NCI-H69 (cell line): ENCODE results near the gene KCNIP4.
"Not testable (repeated sequence)": the region's sequence is repeated elsewhere in the genome, so short reads cannot be mapped to it uniquely, and the experiment has no call there.

Experiments used
- DNase-seq: peaks from one replicate; lab custom pipeline; 2025; lab: John Stamatoyannopoulos, UW

The KCNIP4 gene

DNA sequence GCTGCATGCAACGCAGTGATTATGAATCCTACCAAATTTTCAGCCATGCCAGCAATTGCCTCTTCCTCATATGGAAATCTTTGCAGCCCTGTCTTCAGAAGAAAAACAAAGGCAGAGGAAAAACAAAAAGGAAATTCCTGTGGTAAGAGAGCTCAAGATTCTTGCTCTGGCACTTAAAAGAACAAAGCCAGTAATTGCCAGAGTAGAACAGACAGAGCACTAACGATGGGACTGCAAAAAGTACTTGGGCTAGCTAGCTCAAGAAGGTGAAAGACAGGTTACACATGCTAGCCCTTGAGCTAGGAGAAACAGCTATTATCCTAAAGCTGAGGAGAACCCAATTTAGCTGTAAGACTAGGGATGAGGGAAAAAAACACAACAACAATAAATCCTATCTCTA, 582.3 kb downstream of the KCNIP4 start:
- no peak for DNase-seq

DNA sequence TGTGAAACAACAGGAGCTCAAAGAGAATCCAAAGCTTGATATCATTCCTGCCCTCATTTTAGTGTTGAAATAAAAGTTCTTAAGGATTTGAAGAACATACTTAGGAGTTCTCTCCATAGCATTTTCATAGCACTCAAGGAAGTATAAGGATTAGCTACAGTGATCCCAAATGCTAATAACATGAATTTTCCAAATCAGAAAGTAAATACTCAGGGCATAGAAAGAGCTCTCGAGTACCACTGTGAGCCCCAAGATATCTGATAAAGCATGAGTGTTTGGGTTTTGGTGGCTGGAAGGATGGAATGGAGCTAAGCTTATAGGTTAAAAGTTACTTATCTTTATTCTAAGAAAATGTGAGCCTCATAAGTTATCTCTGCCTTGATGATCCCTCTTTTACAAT, 584.9 kb downstream of the KCNIP4 start:
- no peak for DNase-seq

DNA sequence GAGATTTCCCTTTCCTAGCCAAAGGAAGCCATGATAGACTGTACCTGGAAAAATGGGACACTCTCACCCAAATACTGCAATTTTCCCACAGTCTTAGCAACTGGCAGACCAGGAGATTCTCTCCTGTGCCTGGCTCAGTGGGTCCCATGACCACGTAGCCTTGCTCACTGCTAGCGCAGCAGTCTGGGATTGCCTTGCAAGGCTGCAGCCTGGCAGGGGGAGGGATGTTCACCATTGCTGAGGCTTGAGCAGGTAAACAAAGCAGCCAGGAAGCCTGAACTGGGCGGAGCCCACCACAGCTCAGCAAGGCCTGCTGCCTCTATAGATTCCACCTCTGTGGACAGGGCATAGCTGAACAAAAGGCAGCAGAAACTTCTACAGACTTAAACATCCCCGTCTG, 596.2 kb downstream of the KCNIP4 start:
- DNase-seq, result not testable (repeated sequence)

- DNase-seq, result no peak
Observed at GRCh38 chr4:21347142-21347541, 601.4 kb downstream of the KCNIP4 start.

DNA sequence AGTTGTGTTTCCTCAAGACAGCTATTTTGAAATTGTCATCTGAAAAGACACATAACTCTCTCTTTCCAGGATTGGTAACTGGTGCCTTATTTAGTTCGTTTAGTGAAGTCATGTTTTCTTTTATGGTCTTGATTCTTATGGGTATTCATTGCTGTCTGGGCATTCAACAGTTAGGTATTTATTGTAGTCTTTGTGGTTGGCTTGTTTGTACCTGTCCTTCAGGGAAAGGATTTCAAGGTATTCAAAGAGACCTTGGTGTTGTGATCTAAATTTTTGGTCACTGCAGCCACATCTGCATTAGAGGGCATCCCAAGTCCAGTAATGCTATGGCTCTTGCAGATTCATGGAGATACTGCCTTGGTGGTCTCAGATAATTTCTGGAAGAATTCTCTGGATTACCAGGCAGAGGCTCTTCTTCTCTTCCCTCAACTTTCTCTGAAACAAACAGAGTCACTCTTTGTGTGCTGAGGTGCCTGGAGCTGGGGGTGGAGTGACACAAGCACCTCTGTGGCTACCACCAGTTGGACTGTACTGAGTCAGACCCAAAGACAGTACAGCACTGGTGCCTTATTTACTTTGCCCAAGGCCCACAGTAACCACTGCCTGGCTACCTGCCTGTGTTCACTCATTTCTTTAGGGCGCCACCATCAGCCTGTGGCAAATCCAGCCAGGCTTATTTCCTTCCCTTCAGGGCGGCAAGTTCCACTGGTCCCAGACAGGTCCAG, 620.4 kb downstream of the KCNIP4 start:
- DNase-seq, result no peak

- no peak for DNase-seq
Observed at GRCh38 chr4:21320034-21320433, 628.5 kb downstream of the KCNIP4 start.

GRCh38 chr4:21307709-21308108, 640.9 kb downstream of the KCNIP4 start:
- DNase-seq, result no peak

GRCh38 chr4:21304540-21304887, 644.1 kb downstream of the KCNIP4 start:
- no peak for DNase-seq

DNA sequence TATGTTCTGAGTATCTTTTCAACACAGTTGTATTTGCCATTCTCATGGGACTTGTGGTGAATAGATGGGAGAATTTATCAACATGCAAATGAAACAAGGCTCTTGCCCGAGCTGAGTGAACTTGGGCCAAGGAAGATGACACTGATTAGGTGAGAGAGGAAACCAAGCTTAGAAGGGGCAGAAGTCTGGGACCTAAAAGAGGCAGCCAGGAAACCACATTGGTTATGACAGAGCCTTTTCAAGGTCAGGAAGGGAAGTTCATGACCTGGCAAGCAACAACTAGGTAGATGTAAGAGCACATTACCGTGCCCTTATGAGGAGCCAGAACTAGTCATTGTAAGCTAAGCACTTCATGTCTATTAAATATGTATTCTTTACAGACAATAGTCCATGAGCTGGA, 658.0 kb downstream of the KCNIP4 start:
- no peak for DNase-seq

GRCh38 chr4:21276046-21276445, 672.5 kb downstream of the KCNIP4 start:
- no peak for DNase-seq

GRCh38 chr4:21271439-21272052, 677.0 kb downstream of the KCNIP4 start:
- DNase-seq, result no peak

DNA sequence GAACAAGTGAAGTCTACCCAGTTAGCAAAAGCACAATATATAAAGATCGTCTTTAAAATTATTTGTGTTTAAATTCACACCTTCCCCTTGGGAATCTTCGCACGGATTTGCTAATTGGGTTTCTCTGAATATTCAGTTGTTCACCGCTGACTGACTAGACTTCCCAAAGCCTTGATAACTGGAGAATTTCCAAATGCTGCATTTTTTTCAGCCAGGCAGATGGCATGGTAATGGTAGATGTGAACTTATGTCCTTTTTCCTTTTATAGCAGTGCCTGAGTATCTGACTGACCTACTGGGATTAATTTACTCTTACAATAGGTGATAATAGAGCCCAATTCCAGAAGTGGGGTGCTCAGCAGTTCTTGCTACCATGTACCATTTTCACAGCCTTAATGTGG, 700.2 kb downstream of the KCNIP4 start:
- no peak for DNase-seq

DNA sequence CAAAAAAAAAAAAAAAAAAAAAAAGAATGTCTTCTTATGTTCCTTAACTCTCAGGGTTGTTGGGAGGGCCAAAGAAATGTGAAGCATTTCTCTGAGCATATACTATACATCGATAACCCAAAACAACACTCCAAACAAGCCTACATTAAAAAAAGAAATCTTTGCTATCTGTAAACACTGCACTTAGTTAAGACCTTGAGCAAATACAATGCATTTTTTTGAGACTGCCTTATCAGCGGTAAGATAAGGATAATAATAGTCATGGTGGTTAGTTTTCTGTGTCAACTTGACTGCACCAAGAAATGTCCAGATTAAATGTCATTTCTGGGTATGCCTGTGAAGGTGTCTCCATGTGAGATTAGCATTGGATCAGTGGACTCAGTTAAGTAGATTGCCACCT, 706.4 kb downstream of the KCNIP4 start:
- DNase-seq, result no peak

DNA sequence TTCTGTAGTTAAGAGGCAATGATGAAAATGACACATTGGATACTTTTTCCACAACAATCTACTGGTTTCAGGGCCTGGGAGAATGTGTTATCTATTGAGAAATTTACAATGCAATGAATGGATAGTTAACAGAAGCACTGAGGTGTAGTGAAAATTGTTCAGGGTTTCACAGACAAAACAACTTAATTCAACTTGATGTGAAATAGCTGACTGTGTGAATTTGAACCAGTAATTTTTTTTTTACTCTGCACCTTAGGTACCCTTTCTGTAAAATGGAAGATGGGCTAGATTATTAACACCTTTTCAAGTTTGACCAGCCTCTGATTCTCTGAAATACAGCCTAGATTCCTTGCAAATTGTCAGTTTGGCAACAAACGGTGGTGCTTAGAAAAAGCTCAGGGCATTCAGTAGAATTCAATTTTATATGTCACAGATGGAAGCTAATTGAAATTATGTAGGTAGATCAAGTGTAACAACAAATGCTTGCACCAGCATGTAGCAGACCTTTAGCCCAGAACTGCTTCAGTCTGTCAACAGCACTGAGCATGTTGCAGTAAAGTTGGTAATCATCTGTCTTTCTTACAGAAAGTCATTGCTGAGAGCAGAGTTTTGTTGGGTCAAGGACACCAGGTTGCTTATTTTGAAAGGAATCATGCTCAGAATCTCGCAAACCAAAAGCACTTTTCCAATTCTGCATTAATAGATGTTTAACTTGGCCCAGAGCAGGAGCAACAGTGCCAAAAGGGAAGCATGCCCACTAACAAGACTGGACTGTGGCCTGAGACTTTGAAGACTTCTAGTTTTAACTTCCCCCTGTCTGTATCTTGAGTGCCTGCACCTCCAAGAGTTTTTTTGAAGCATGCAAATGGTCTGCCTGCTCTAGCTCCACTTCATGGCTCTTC, 721.7 kb downstream of the KCNIP4 start:
- DNase-seq, result no peak

DNA sequence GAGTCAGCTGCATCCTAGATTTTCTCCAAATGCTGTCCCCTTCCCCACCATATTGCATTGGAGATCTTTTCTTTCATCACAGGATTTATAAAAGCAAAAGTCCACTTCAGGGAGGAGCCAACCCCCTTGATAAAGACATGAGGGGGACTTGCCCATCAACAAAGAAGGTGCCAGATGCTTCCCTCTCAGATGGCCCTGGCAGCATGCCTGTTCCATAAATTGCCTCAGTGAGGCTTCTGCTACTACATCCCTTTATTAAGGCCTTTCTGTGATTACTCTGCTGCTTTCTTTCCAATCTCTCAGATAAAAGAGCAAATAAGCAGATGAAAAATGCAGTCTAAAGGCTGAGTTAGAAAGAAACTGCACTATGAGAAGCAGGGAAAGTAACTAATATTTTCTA, 736.7 kb downstream of the KCNIP4 start:
- peak; percentile 4 for DNase-seq

- no peak for DNase-seq
Observed at GRCh38 chr4:21209860-21210259, 738.7 kb downstream of the KCNIP4 start.

DNA sequence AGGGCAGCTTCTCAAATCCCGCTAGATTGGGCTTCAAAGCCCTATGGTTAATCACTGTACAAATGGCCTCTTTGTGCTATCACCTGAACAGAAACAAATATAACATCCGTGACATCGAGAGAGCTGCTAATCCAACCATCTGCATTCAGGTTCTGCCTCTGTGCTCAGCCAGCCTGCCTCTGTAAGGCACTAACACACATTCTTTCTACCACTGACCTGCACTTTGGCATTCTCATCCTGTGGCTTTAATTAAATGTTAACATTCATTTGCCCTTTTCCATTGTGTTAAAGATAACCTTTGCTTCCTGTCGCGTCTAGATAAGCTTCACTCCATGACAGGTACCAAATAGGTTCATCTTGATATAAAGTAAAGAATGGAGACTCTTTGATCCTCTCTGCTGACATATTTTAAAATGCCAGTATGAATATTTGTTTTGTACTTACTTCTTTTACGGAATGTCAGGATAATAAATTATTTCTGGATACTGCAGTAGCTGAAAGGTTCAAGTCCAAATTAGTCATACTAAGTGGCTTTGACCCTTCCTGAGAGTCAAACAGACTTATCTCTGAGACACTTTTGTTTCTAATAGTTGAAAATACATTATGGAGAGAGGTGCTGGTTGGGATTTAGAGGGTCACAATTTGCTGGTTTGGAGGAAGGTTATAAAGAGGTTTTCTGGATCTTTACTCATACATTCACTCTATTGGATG, 742.6 kb downstream of the KCNIP4 start:
- no peak for DNase-seq

DNA sequence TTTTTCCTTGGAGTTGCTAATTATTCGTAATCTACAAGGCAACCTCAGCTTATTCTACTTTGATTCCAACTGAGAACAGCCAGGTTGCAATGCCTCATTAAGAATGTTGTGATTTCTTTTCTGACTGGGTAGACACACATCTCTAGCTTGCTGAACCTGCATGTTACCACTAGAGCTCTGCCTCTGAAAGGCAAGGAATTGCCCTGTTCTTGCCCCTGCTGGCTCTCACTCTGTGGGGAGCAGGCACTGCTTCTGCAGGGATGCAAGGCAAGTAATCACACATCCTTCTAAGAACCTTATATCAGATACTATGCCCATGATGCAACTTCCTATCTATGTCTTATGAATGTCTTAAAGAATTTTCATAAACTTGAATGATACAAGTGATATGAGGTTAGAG, 745.2 kb downstream of the KCNIP4 start:
- no peak for DNase-seq

DNA sequence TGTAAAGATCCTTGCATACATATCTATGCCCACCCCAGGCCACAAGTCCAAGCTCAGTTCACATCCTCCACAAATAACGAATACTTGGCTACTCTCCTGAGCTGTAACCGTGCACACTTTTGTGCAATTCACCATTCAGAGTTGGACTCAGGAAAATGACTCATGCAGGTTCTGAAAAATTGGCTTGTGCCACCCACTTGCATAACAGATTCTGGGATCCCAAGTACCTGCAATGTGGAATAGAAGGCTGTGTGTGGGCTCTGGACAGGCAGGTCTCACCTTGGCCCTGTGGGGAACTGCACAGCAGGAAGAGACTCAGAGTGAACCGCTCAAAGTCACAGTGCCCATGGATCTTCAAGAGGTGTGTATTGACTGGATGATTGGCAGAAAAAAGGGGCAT, 745.6 kb downstream of the KCNIP4 start:
- no peak for DNase-seq

DNA sequence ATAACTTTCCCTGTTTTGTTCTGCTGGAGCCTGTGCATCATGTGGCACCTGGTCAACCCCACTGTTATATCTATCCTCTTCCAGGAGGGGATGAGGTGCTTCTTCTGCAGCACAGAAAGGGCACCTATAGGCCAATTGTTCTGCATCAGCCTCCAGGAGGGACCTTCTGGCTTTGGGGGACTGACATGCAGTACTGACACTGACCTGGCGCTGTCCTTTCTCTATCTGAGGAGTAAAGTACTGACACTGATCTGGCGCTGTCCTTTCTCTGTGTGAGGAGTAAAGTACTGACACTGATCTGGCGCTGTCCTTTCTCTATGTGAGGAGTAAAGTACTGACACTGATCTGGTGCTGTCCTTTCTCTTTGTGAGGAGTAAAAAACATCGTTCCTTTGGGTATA, 749.9 kb downstream of the KCNIP4 start:
- DNase-seq, result no peak

GRCh38 chr4:21195682-21196081, 752.9 kb downstream of the KCNIP4 start:
- no peak for DNase-seq

DNA sequence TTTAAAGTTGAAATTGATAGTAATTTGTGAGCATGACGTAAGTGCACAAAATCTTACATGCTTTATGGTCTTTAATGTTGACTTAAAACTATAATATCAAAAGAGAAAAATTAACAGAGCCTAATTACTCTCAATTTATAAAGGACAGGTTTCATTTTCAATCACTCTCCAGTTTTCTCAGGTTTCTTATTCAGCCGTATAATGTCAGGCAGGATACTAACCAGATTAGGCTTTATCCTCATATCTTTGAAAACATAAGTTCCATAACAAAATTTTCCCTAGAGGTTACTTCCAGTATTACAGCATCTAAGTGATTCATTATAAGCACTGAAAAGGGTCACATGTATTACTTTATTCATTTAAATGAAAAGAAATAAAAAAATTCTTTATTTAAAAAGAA, 756.2 kb downstream of the KCNIP4 start:
- DNase-seq, result no peak
